SK-N-SH treated with all-trans-retinoic acid at 6 μM for 48 hours (cell line): ENCODE data around the gene DENND5B.

Experiments
- ATAC-seq: fragments of 200-7000 bp; cut with Tn5 transposase; 3 replicates; pipeline ENCODE4 v1.9.1; 2020; ENCODE audit warnings: mild to moderate bottlenecking, moderate library complexity
- BACH2 ChIP-seq: fragments of 250-450 bp; sonication (Bioruptor Pico); IDR thresholded peaks from 2 replicates; pipeline ENCODE4 v1.9.0; 2021; ENCODE audit warnings: mild to moderate bottlenecking, borderline replicate concordance
- CSDC2 ChIP-seq: fragments of 250-450 bp; sonication (Bioruptor Pico); IDR thresholded peaks from 2 replicates; pipeline ENCODE4 v1.5.0; 2020; ENCODE audit warnings: mild to moderate bottlenecking, moderate library complexity
- ESRRG ChIP-seq: fragments of 250-450 bp; sonication (Bioruptor Pico); IDR thresholded peaks from 2 replicates; pipeline ENCODE4 v1.6.1; 2021; ENCODE audit warnings: mild to moderate bottlenecking
- GLIS3 ChIP-seq: fragments of 250-450 bp; sonication (Bioruptor Pico); IDR thresholded peaks from 2 replicates; pipeline ENCODE4 v1.5.0; 2020; ENCODE audit warnings: mild to moderate bottlenecking, moderate library complexity
- ISL1 ChIP-seq: fragments of 250-450 bp; sonication (Bioruptor Pico); IDR thresholded peaks from 2 replicates; pipeline ENCODE4 v2.1.2; 2022; ENCODE audit warnings: mild to moderate bottlenecking, moderate library complexity
- OSR1 ChIP-seq: fragments of 250-450 bp; sonication (Bioruptor Pico); IDR thresholded peaks from 2 replicates; pipeline ENCODE4 v1.8.0; 2022; ENCODE audit warnings: moderate library complexity, mild to moderate bottlenecking, inconsistent platforms
- PATZ1 ChIP-seq: fragments of 250-450 bp; sonication (Bioruptor Pico); IDR thresholded peaks from 2 replicates; pipeline ENCODE4 v1.8.0; 2020; ENCODE audit warnings: mild to moderate bottlenecking, moderate library complexity, borderline replicate concordance
- POU6F1 ChIP-seq: fragments of 250-450 bp; sonication (Bioruptor Pico); IDR thresholded peaks from 2 replicates; pipeline ENCODE4 v1.8.0; 2021; ENCODE audit warnings: low read depth, mild to moderate bottlenecking, moderate library complexity, borderline replicate concordance
- PPARA ChIP-seq: fragments of 250-450 bp; sonication (Bioruptor Pico); IDR thresholded peaks from 2 replicates; pipeline ENCODE4 v1.5.0; 2020; ENCODE audit warnings: mild to moderate bottlenecking, borderline replicate concordance
- RARB ChIP-seq: fragments of 250-450 bp; sonication (Bioruptor Pico); IDR thresholded peaks from 2 replicates; pipeline ENCODE4 v1.8.0; 2021; ENCODE audit warnings: mild to moderate bottlenecking, moderate library complexity
- SNAI2 ChIP-seq: fragments of 250-450 bp; sonication (Bioruptor Pico); IDR thresholded peaks from 2 replicates; pipeline ENCODE4 v1.5.0; 2020; ENCODE audit warnings: mild to moderate bottlenecking, moderate library complexity
- TCF4 ChIP-seq: fragments of 250-450 bp; sonication (Bioruptor Pico); IDR thresholded peaks from 2 replicates; pipeline ENCODE4 v1.8.0; 2021; ENCODE audit warnings: mild to moderate bottlenecking, moderate library complexity, borderline replicate concordance
- TOX ChIP-seq: fragments of 250-450 bp; sonication (Bioruptor Pico); IDR thresholded peaks from 2 replicates; pipeline ENCODE4 v1.8.0; 2021; ENCODE audit warnings: mild to moderate bottlenecking, moderate library complexity, borderline replicate concordance
- ZC3H10 ChIP-seq: fragments of 250-450 bp; sonication (Bioruptor Pico); IDR thresholded peaks from 2 replicates; pipeline ENCODE4 v1.5.1; 2021; ENCODE audit warnings: mild to moderate bottlenecking, moderate library complexity
- ZFP3 ChIP-seq: fragments of 250-450 bp; sonication (Bioruptor Pico); IDR thresholded peaks from 2 replicates; pipeline ENCODE4 v1.5.0; 2020; ENCODE audit warnings: mild to moderate bottlenecking, moderate library complexity
- ZFP30 ChIP-seq: fragments of 450-650 bp; formaldehyde crosslinking; IDR thresholded peaks from 2 replicates; pipeline ENCODE4 v1.5.0; 2022; ENCODE audit warnings: mild to moderate bottlenecking, moderate library complexity
- TF ChIP-seq, protein P1 (sequence below): fragments of 250-450 bp; sonication (Bioruptor Pico); IDR thresholded peaks from 2 replicates; pipeline ENCODE4 v1.5.1; 2020; ENCODE audit warnings: low read depth, mild to moderate bottlenecking, moderate library complexity

The DENND5B gene

GRCh38 chr12:31525496-31526157 is 65.3 kb downstream of the DENND5B start:
- TF ChIP-seq SNAI2 (CRISPR knock-in tag), result no peak
- TF ChIP-seq, all 23 proteins: peak for 0
- ATAC-seq, result no peak

DNA sequence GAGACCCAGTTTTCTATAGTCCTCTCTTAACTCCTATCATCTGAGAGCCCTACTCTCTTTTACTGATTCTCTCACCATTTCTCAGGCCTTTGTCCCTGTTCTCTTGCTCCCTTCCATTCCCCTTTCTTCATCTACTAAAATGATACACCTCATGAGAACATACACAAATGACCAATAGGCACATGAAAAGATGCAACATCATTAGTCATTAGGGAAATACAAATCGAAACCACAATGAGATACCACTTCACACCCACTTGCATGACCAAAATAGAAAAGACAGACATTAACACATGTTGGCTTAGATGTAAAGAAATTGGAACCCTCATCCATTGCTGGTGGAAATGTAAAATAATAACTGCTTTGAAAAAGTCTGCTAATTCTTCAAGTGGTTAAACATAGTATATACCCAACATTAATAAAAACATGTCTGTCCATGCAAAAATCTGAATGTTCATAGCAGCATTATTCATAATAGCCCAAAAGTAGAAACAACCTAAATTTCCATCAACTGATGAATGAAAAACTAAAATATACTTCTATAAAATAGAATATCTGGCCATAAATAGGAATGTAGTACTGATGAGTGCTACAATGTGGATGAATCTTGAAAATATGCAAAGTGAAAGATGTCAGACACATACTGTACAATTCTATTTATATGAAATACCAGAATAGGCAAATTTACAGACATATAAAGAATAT is 66.0 kb downstream of the DENND5B start:
- no peak for ATAC-seq
- TF ChIP-seq ESRRG (CRISPR knock-in tag) (no peak), GLIS3 (CRISPR knock-in tag) (no peak), TCF4 (CRISPR knock-in tag) (no peak), ZFP30 (CRISPR knock-in tag) (no peak), CSDC2 (no peak)

GRCh38 chr12:31523306-31523705 is 67.6 kb downstream of the DENND5B start:
- TF ChIP-seq, protein P1, sequence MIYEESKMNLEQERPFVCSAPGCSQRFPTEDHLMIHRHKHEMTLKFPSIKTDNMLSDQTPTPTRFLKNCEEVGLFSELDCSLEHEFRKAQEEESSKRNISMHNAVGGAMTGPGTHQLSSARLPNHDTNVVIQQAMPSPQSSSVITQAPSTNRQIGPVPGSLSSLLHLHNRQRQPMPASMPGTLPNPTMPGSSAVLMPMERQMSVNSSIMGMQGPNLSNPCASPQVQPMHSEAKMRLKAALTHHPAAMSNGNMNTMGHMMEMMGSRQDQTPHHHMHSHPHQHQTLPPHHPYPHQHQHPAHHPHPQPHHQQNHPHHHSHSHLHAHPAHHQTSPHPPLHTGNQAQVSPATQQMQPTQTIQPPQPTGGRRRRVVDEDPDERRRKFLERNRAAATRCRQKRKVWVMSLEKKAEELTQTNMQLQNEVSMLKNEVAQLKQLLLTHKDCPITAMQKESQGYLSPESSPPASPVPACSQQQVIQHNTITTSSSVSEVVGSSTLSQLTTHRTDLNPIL, result no peak
- no peak for TF ChIP-seq POU6F1 (CRISPR knock-in tag)
- no peak for TF ChIP-seq PATZ1 (CRISPR knock-in tag)
- peak; percentile 54; the same call in 1 of the 2 replicates for TF ChIP-seq ISL1 (CRISPR knock-in tag)
- no peak for TF ChIP-seq OSR1
- TF ChIP-seq BACH2 (CRISPR knock-in tag), result no peak
- TF ChIP-seq ZFP30 (CRISPR knock-in tag), result no peak
- ATAC-seq, result no peak

DNA sequence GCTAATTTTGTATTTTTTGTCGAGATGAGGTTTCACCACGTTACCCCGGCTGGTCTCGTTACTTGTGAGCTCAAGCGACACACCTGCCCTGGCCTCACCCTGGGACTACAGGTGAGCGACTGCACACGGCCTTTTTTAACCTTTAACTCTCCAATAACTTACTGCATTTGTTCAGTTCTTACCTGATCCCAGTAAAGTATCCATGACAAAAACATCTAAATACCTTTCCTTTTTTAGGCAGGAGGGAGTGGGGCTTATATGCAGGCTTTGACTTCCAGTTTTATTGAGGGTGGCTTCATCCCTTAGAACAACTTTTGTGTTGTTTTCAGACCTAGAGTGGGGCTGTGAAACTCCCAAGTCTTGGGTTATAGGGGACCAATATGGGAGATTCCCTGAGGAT is 68.3 kb downstream of the DENND5B start:
- ATAC-seq, result no peak
- TF ChIP-seq PPARA (CRISPR knock-in tag), result no peak
- no peak for TF ChIP-seq RARB (CRISPR knock-in tag)
- TF ChIP-seq POU6F1 (CRISPR knock-in tag), result no peak
- no peak for TF ChIP-seq BACH2 (CRISPR knock-in tag)
- TF ChIP-seq ZFP3 (CRISPR knock-in tag), result no peak
- TF ChIP-seq SNAI2 (CRISPR knock-in tag), result no peak

DNA sequence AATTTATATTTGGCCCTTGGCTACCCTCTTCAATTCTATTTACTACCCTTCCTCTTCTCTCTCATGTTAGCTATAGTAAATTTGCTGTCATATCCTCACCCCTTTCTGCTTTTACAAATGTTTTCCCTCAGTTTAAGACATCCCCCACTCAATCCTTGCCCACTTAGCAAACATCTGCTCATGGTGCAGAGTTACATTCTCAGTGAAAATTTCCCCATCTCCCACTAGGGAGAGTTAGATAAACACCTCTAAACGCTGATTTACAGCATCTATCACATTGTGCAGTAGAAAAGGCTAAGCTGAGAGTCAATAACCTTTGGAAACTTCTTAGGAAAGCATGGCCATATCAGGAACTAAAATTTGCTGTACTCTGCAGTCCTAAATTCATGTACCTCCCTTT is 69.0 kb downstream of the DENND5B start:
- TF ChIP-seq ZFP3 (CRISPR knock-in tag), result no peak
- TF ChIP-seq ZC3H10 (CRISPR knock-in tag), result no peak
- TF ChIP-seq, protein P1, result no peak
- no peak for TF ChIP-seq GLIS3 (CRISPR knock-in tag)
- no peak for TF ChIP-seq OSR1
- TF ChIP-seq BACH2 (CRISPR knock-in tag), result no peak
- TF ChIP-seq PATZ1 (CRISPR knock-in tag), result no peak
- no peak for TF ChIP-seq SNAI2 (CRISPR knock-in tag)
- TF ChIP-seq TOX, result no peak
- no peak for ATAC-seq
